Liver (tissue), 9 donors: ENCODE results near the gene NISCH. TPM values are rescaled to one million over a fixed set of nuclear protein-coding genes. Genes with fewer than 3 reads are reported as not detected.

Experiments used
- DNase-seq: peaks from one replicate; pipeline ENCODE4 v3.0.0-alpha.2; 2017; ENCODE audit warnings: low spot score
- H3K27ac ChIP-seq, 2 donors: one replicate each; pipeline ENCODE4 v1.7.0; 2013; ENCODE audit warnings: inconsistent platforms in 2 of 2, low read length in 2 of 2, control low read depth in 1 of 2, low read depth in 1 of 2, mild to moderate bottlenecking in 1 of 2
- H3K27me3 ChIP-seq, 4 donors: one replicate each; pipeline versions ENCODE4 v1.6.1 to v1.7.0; 2013; ENCODE audit warnings: low read length in 3 of 4, inconsistent platforms in 1 of 4, mild to moderate bottlenecking in 1 of 4, moderate library complexity in 1 of 4; ENCODE audit not compliant: control insufficient read depth in 4 of 4, insufficient read depth in 4 of 4
- H3K36me3 ChIP-seq, 4 donors: one replicate each; pipeline versions ENCODE4 v1.6.1 to v1.7.0; 2013; ENCODE audit warnings: low read length in 3 of 4, mild to moderate bottlenecking in 3 of 4, low read depth in 1 of 4, moderate library complexity in 1 of 4; ENCODE audit not compliant: control insufficient read depth in 4 of 4, insufficient read depth in 3 of 4
- H3K4me1 ChIP-seq, 4 donors: one replicate each; pipeline versions ENCODE4 v1.6.1 to v1.7.0; 2013; ENCODE audit warnings: low read length in 3 of 4, mild to moderate bottlenecking in 3 of 4, moderate library complexity in 1 of 4; ENCODE audit not compliant: control insufficient read depth in 4 of 4, insufficient read depth in 4 of 4
- H3K4me3 ChIP-seq, 3 donors: one replicate each; pipeline versions ENCODE4 v1.6.1 to v1.7.0; 2013; ENCODE audit warnings: low read length in 3 of 3, control low read depth in 1 of 3, low read depth in 1 of 3, mild to moderate bottlenecking in 1 of 3
- H3K9ac ChIP-seq, 2 donors: one replicate each; pipeline ENCODE4 v1.7.0; 2013; ENCODE audit warnings: low read length in 2 of 2, mild to moderate bottlenecking in 2 of 2, moderate library complexity in 2 of 2, control low read depth in 1 of 2, low read depth in 1 of 2
- H3K9me3 ChIP-seq, 4 donors: one replicate each; pipeline versions ENCODE4 v1.6.1 to v1.7.0; 2013; ENCODE audit warnings: low read length in 3 of 4; ENCODE audit not compliant: control insufficient read depth in 4 of 4
- CTCF ChIP-seq: fragments of 150-350 bp; IDR thresholded peaks from 2 replicates; pipeline ENCODE4 v1.5.1; 2017; ENCODE audit warnings: improper control_type of control experiment, low read depth, low read length; ENCODE audit not compliant: missing input control
- EGR1 ChIP-seq, 2 donors: IDR thresholded peaks; 2 replicates each; pipeline ENCODE4 v1.6.1; 2016 to 2018; ENCODE audit warnings: antibody characterized with exemption in 2 of 2, low read depth in 2 of 2
- FOXA2 ChIP-seq: IDR thresholded peaks from 2 replicates; pipeline ENCODE4 v1.6.1; 2016; ENCODE audit warnings: antibody characterized with exemption
- GABPA ChIP-seq, 2 donors: IDR thresholded peaks in 1 of 2; conservative IDR thresholded peaks in 1 of 2; 2 replicates each; pipeline ENCODE4 v1.6.1; 2016; ENCODE audit warnings: antibody characterized with exemption in 2 of 2, mild to moderate bottlenecking in 1 of 2, moderate library complexity in 1 of 2
- HNF4A ChIP-seq, 2 donors: conservative IDR thresholded peaks; 2 replicates each; pipeline ENCODE4 v1.6.1; 2016; ENCODE audit warnings: antibody characterized with exemption in 2 of 2, mild to moderate bottlenecking in 2 of 2
- HNF4G ChIP-seq: IDR thresholded peaks from 2 replicates; pipeline ENCODE4 v1.6.1; 2016; ENCODE audit warnings: antibody characterized with exemption
- JUND ChIP-seq, 2 donors: IDR thresholded peaks; 2 replicates each; pipeline ENCODE4 v1.6.1; 2016; ENCODE audit warnings: antibody characterized with exemption in 2 of 2
- MAX ChIP-seq: IDR thresholded peaks from 2 replicates; pipeline ENCODE4 v1.6.1; 2016; ENCODE audit warnings: antibody characterized with exemption
- NR2F2 ChIP-seq: IDR thresholded peaks from 2 replicates; pipeline ENCODE4 v1.6.1; 2016; ENCODE audit warnings: antibody characterized with exemption
- RAD21 ChIP-seq, 2 donors: IDR thresholded peaks; 2 replicates each; pipeline ENCODE4 v1.6.1; 2016; ENCODE audit warnings: antibody characterized with exemption in 2 of 2, mild to moderate bottlenecking in 2 of 2
- REST ChIP-seq: IDR thresholded peaks from 2 replicates; pipeline ENCODE4 v1.6.1; 2016; ENCODE audit warnings: antibody characterized with exemption, mild to moderate bottlenecking
- RXRA ChIP-seq, 2 donors: IDR thresholded peaks; 2 replicates each; pipeline ENCODE4 v1.6.1; 2017 to 2018; ENCODE audit warnings: antibody characterized with exemption in 2 of 2, mild to moderate bottlenecking in 1 of 2
- SP1 ChIP-seq: IDR thresholded peaks from 2 replicates; pipeline ENCODE4 v1.6.1; 2018; ENCODE audit warnings: antibody characterized with exemption, mild to moderate bottlenecking
- TAF1 ChIP-seq: conservative IDR thresholded peaks from 2 replicates; pipeline ENCODE4 v1.6.1; 2016; ENCODE audit warnings: antibody characterized with exemption, mild to moderate bottlenecking
- YY1 ChIP-seq: IDR thresholded peaks from 2 replicates; pipeline ENCODE4 v1.6.1; 2016; ENCODE audit warnings: antibody characterized with exemption, mild to moderate bottlenecking
- ZBTB33 ChIP-seq: IDR thresholded peaks from 2 replicates; pipeline ENCODE4 v1.6.1; 2016; ENCODE audit warnings: antibody characterized with exemption
- WGBS: extraction: QIAGEN DNeasy Blood & Tissue Kit; methylation state at CpG from one replicate; pipeline ENCODE4 v1.1.7; 2013; 5-methylcytosine and 5-hydroxymethylcytosine counted together
- polyA plus RNA-seq, 2 donors: library from polyadenylated mRNA; stranded (reverse) in 1 of 2; unstranded in 1 of 2; fragments of 200-250 nt in 1 of 2; fragments of >200 nt in 1 of 2; fragmentation: Nextera tagmentation in 1 of 2; extraction: Ambion mirVana in 1 of 2; gene quantifications; one replicate each; pipeline versions ENCODE4 v1.2.1 to v1.2.3, GENCODE V29; 2013 to 2015
- total RNA-seq, 2 donors: library from RNA; depleted of rRNA; stranded (reverse); fragments of >200 nt; gene quantifications; one replicate each; pipeline ENCODE4 v1.2.3, GENCODE V29; 2014
- donor health status: healthy.
- donor health status: healthy.
- donor health status: healthy.
- donor health status: healthy.
- donor health status: healthy.

NISCH gene
- total and polyA plus RNA-seq, 4 donors, result 10.8 to 39.8 (median 17.6) TPM

GRCh38 chr3:52406791-52407510 is 48.5 kb upstream of the NISCH start:
- no peaks in the 10 kb centered on the region for H3K9me3 ChIP-seq
- 96% methylated on average over 20 of the region's 20 CpGs for WGBS
- H3K9ac ChIP-seq, result no peak overlapping the region
- peaks cover 0 to 31% (median 25%) of the 10 kb centered on the region in 4 donors for H3K4me1 ChIP-seq
- TF ChIP-seq MAX (no peak), TAF1 (no peak), JUND (IDR thresholded peaks at IDR 0.05) (no peak), ZBTB33 (no peak), GABPA (IDR thresholded peaks at IDR 0.05 in 1 of 2, conservative IDR thresholded peaks at IDR 0.05 in 1 of 2) (no peak), EGR1 (IDR thresholded peaks at IDR 0.05; ENCODE audit: low read depth in 2 of 2) (no peak), NR2F2 (no peak), YY1 (no peak), CTCF (no peak), HNF4G (no peak), RAD21 (IDR thresholded peaks at IDR 0.05) (no peak), HNF4A (conservative IDR thresholded peaks at IDR 0.05) (no peak), REST (no peak), FOXA2 (no peak), RXRA (IDR thresholded peaks at IDR 0.05) (no peak)
- no peak overlapping the region for H3K27ac ChIP-seq
- H3K4me3 ChIP-seq, result no peak overlapping the region
- no peak for DNase-seq
- H3K36me3 ChIP-seq, result peaks cover 15 to 59% (median 44%) of the 10 kb centered on the region in 4 donors
- no peaks in the 10 kb centered on the region for H3K27me3 ChIP-seq

- 93% methylated on average over 3 of the region's 3 CpGs for WGBS
- Histone ChIP-seq H3K27me3 (no peaks in the 10 kb centered on the region), H3K9ac (no peak overlapping the region), H3K4me3 (no peak overlapping the region), H3K36me3 (peaks cover 13 to 51% (median 37%) of the 10 kb centered on the region in 4 donors), H3K4me1 (peaks cover 0 to 38% (median 31%) of the 10 kb centered on the region in 4 donors), H3K27ac (no peak overlapping the region), H3K9me3 (no peaks in the 10 kb centered on the region)
- DNase-seq, result no peak
- TF ChIP-seq JUND (IDR thresholded peaks at IDR 0.05) (no peak), YY1 (no peak), ZBTB33 (no peak), GABPA (IDR thresholded peaks at IDR 0.05 in 1 of 2, conservative IDR thresholded peaks at IDR 0.05 in 1 of 2) (no peak), TAF1 (no peak), CTCF (no peak), HNF4G (no peak), RXRA (IDR thresholded peaks at IDR 0.05) (no peak), EGR1 (IDR thresholded peaks at IDR 0.05; ENCODE audit: low read depth in 2 of 2) (no peak), SP1 (no peak)
These were observed 47.6 kb upstream of the NISCH start for GRCh38 chr3:52407779-52408178.
